SK-N-MC (cell line): ENCODE data around the gene PVR.

Source experiments
- EZH2 ChIP-seq: fragments of 200-600 bp; sonication (generic); IDR thresholded peaks from one replicate; pipeline ENCODE4 v1.6.1; 2017; ENCODE audit warnings: antibody characterized with exemption
- FOXP2 ChIP-seq: optimal IDR thresholded peaks from 2 replicates; pipeline ENCODE3; 2011; ENCODE audit warnings: mild to moderate bottlenecking, moderate library complexity; ENCODE audit not compliant: insufficient read depth; ENCODE audit errors: extremely low read length, control extremely low read depth
- POLR2AphosphoS5 ChIP-seq: IDR thresholded peaks from 2 replicates; pipeline ENCODE4 v1.6.1; 2012; ENCODE audit warnings: mild to moderate bottlenecking, low read depth, low read length, borderline replicate concordance

GRCh38 chr19:44605547-44605946 lies 38.2 kb upstream of the PVR start:
- TF ChIP-seq EZH2: no peak
- TF ChIP-seq POLR2AphosphoS5: no peak
- no peak for TF ChIP-seq FOXP2
